Mesendoderm (in vitro differentiated cells): ENCODE measurements around the gene STRIT1.

Experiments
- DNase-seq: peaks from one replicate; pipeline ENCODE4 v3.0.0; 2013
- H2AK5ac ChIP-seq: 2 replicates; pipeline ENCODE4 v1.6.1; 2013; ENCODE audit warnings: low read length, inconsistent platforms
- H2BK120ac ChIP-seq: 2 replicates; pipeline ENCODE4 v1.6.1; 2013; ENCODE audit warnings: low read depth, mild to moderate bottlenecking, low read length, moderate library complexity, mixed read lengths
- H2BK15ac ChIP-seq: replicated peaks from 2 replicates; pipeline ENCODE4 v1.6.1; 2013; ENCODE audit warnings: low read depth, mild to moderate bottlenecking, moderate library complexity
- H2BK5ac ChIP-seq: 2 replicates; pipeline ENCODE4 v1.6.1; 2013; ENCODE audit warnings: low read length, inconsistent platforms
- H3K18ac ChIP-seq: 2 replicates; pipeline ENCODE4 v1.6.1; 2013; ENCODE audit warnings: mild to moderate bottlenecking, low read length, mixed read lengths
- H3K23ac ChIP-seq: one replicate; pipeline ENCODE4 v1.6.1; 2013; ENCODE audit warnings: low read length
- H3K27ac ChIP-seq: 2 replicates; pipeline ENCODE4 v1.5.1; 2013; ENCODE audit warnings: low read depth, mild to moderate bottlenecking, inconsistent platforms, low read length, moderate library complexity
- H3K27me3 ChIP-seq: 2 replicates; pipeline ENCODE4 v1.6.1; 2013; ENCODE audit warnings: low read length, control low read depth, mild to moderate bottlenecking, inconsistent platforms; ENCODE audit not compliant: insufficient read depth, poor library complexity
- H3K36me3 ChIP-seq: 2 replicates; pipeline ENCODE4 v1.6.1; 2013; ENCODE audit warnings: low read length, inconsistent platforms; ENCODE audit not compliant: control insufficient read depth, insufficient read depth
- H3K4ac ChIP-seq: one replicate; pipeline ENCODE4 v1.6.1; 2013; ENCODE audit warnings: low read depth, mild to moderate bottlenecking, low read length, moderate library complexity
- H3K4me1 ChIP-seq: 2 replicates; pipeline ENCODE4 v1.6.1; 2013; ENCODE audit warnings: low read depth, low read length, inconsistent platforms; ENCODE audit not compliant: control insufficient read depth
- H3K4me2 ChIP-seq: 2 replicates; pipeline ENCODE4 v1.6.1; 2013; ENCODE audit warnings: low read length
- H3K4me3 ChIP-seq: 2 replicates; pipeline ENCODE4 v1.5.1; 2013; ENCODE audit warnings: mild to moderate bottlenecking, low read length
- H3K56ac ChIP-seq: one replicate; pipeline ENCODE4 v1.6.1; 2013; ENCODE audit warnings: low read length
- H3K79me1 ChIP-seq: 2 replicates; pipeline ENCODE4 v1.6.1; 2013; ENCODE audit warnings: low read length, inconsistent platforms
- H3K79me2 ChIP-seq: 2 replicates; pipeline ENCODE4 v1.6.1; 2013; ENCODE audit warnings: mild to moderate bottlenecking, low read length; ENCODE audit not compliant: control insufficient read depth, insufficient read depth
- H3K9ac ChIP-seq: 2 replicates; pipeline ENCODE4 v1.6.1; 2013; ENCODE audit warnings: low read length, inconsistent platforms
- H4K5ac ChIP-seq: one replicate; pipeline ENCODE4 v1.6.1; 2013; ENCODE audit warnings: low read length
- H4K8ac ChIP-seq: one replicate; pipeline ENCODE4 v1.6.1; 2013; ENCODE audit warnings: low read depth, mild to moderate bottlenecking, control low read depth, low read length, moderate library complexity
- WGBS: extraction: QIAGEN DNeasy Blood & Tissue Kit; methylation state at CpG from one replicate; pipeline ENCODE4 v1.1.7; 2013; ENCODE audit warnings: low lambda C conversion rate, missing lambda C conversion rate; ENCODE audit not compliant: insufficient coverage; ENCODE audit errors: extremely low coverage; 5-methylcytosine and 5-hydroxymethylcytosine counted together

STRIT1 gene

GRCh38 chr3:155303540-155304097 is 10.1 kb upstream of the STRIT1 start:
- no peak overlapping the region for H2BK15ac ChIP-seq
- H2BK5ac ChIP-seq, result no peak overlapping the region
- H3K4ac ChIP-seq, result no peak overlapping the region
- no peak overlapping the region for H3K9ac ChIP-seq
- no peak overlapping the region for H3K27ac ChIP-seq
- H3K79me1 ChIP-seq, result no peaks in the 10 kb centered on the region
- no peak overlapping the region for H3K23ac ChIP-seq
- H3K4me1 ChIP-seq, result no peaks in the 10 kb centered on the region
- H3K18ac ChIP-seq, result no peak overlapping the region
- no peak for DNase-seq
- H2AK5ac ChIP-seq, result no peak overlapping the region
- H3K27me3 ChIP-seq, result no peaks in the 10 kb centered on the region
- H4K5ac ChIP-seq, result no peak overlapping the region
- H2BK120ac ChIP-seq, result no peak overlapping the region
- H3K4me2 ChIP-seq, result no peak overlapping the region
- no peak overlapping the region for H3K56ac ChIP-seq
- H3K36me3 ChIP-seq, result no peaks in the 10 kb centered on the region
- no peak overlapping the region for H3K4me3 ChIP-seq
- no peaks in the 10 kb centered on the region for H3K79me2 ChIP-seq
- H4K8ac ChIP-seq, result no peak overlapping the region

GRCh38 chr3:155302891-155303290 is 9.4 kb upstream of the STRIT1 start:
- Histone ChIP-seq H2BK5ac (no peak overlapping the region), H3K9ac (no peak overlapping the region), H3K4ac (no peak overlapping the region), H2BK15ac (no peak overlapping the region), H3K4me3 (no peak overlapping the region), H3K4me2 (no peak overlapping the region), H4K8ac (no peak overlapping the region), H3K4me1 (no peaks in the 10 kb centered on the region), H2AK5ac (no peak overlapping the region), H4K5ac (no peak overlapping the region), H3K79me1 (no peaks in the 10 kb centered on the region), H3K56ac (no peak overlapping the region), H3K18ac (no peak overlapping the region), H3K36me3 (no peaks in the 10 kb centered on the region), H3K27ac (no peak overlapping the region), H2BK120ac (no peak overlapping the region), H3K27me3 (no peaks in the 10 kb centered on the region), H3K23ac (no peak overlapping the region), H3K79me2 (no peaks in the 10 kb centered on the region)
- no peak for DNase-seq
- WGBS, result 100% methylated on average over 1 of the region's 2 CpGs

GRCh38 chr3:155302481-155302880 is 9.0 kb upstream of the STRIT1 start:
- H2BK5ac ChIP-seq, result no peak overlapping the region
- WGBS, result no CpG with 5 or more reads among the region's 2 CpGs
- no peak overlapping the region for H3K4me2 ChIP-seq
- H3K79me1 ChIP-seq, result no peaks in the 10 kb centered on the region
- no peak for DNase-seq
- no peak overlapping the region for H3K18ac ChIP-seq
- H3K36me3 ChIP-seq, result no peaks in the 10 kb centered on the region
- no peak overlapping the region for H2AK5ac ChIP-seq
- H3K79me2 ChIP-seq, result no peaks in the 10 kb centered on the region
- no peaks in the 10 kb centered on the region for H3K4me1 ChIP-seq
- no peak overlapping the region for H3K23ac ChIP-seq
- no peak overlapping the region for H3K56ac ChIP-seq
- H2BK120ac ChIP-seq, result no peak overlapping the region
- H2BK15ac ChIP-seq, result peak overlapping the region; percentile 74
- no peak overlapping the region for H3K9ac ChIP-seq
- no peak overlapping the region for H4K8ac ChIP-seq
- no peak overlapping the region for H3K4ac ChIP-seq
- no peak overlapping the region for H3K27ac ChIP-seq
- no peak overlapping the region for H3K4me3 ChIP-seq
- H4K5ac ChIP-seq, result no peak overlapping the region
- no peaks in the 10 kb centered on the region for H3K27me3 ChIP-seq

- no peaks in the 10 kb centered on the region for H3K79me1 ChIP-seq
- no peaks in the 10 kb centered on the region for H3K36me3 ChIP-seq
- no peak overlapping the region for H2AK5ac ChIP-seq
- no peak overlapping the region for H3K4me3 ChIP-seq
- no peak overlapping the region for H4K5ac ChIP-seq
- H2BK15ac ChIP-seq, result no peak overlapping the region
- H3K9ac ChIP-seq, result no peak overlapping the region
- H3K4ac ChIP-seq, result no peak overlapping the region
- no peaks in the 10 kb centered on the region for H3K79me2 ChIP-seq
- H3K4me1 ChIP-seq, result no peaks in the 10 kb centered on the region
- no peak overlapping the region for H3K4me2 ChIP-seq
- no peak overlapping the region for H3K56ac ChIP-seq
- no peak overlapping the region for H4K8ac ChIP-seq
- H3K27me3 ChIP-seq, result no peaks in the 10 kb centered on the region
- H3K27ac ChIP-seq, result no peak overlapping the region
- H2BK120ac ChIP-seq, result no peak overlapping the region
- H3K23ac ChIP-seq, result no peak overlapping the region
- no peak overlapping the region for H2BK5ac ChIP-seq
- DNase-seq, result no peak
- no peak overlapping the region for H3K18ac ChIP-seq
These were observed 3.6 kb upstream of the STRIT1 start for GRCh38 chr3:155297100-155297499.

GRCh38 chr3:155296413-155296812 is 2.9 kb upstream of the STRIT1 start:
- Histone ChIP-seq H3K79me2 (no peaks in the 10 kb centered on the region), H3K4ac (no peak overlapping the region), H3K4me2 (no peak overlapping the region), H4K5ac (no peak overlapping the region), H3K56ac (no peak overlapping the region), H3K18ac (no peak overlapping the region), H3K36me3 (no peaks in the 10 kb centered on the region), H3K27ac (no peak overlapping the region), H3K23ac (no peak overlapping the region), H2BK15ac (no peak overlapping the region), H3K4me1 (no peaks in the 10 kb centered on the region), H3K9ac (no peak overlapping the region), H3K27me3 (no peaks in the 10 kb centered on the region), H2AK5ac (no peak overlapping the region), H4K8ac (no peak overlapping the region), H2BK5ac (no peak overlapping the region), H3K79me1 (no peaks in the 10 kb centered on the region), H2BK120ac (no peak overlapping the region), H3K4me3 (no peak overlapping the region)
- DNase-seq, result no peak

- Histone ChIP-seq H3K79me1 (no peaks in the 10 kb centered on the region), H4K5ac (no peak overlapping the region), H2BK5ac (no peak overlapping the region), H3K23ac (no peak overlapping the region), H2BK120ac (no peak overlapping the region), H3K79me2 (no peaks in the 10 kb centered on the region), H2BK15ac (no peak overlapping the region), H3K4me1 (no peaks in the 10 kb centered on the region), H3K4me3 (no peak overlapping the region), H3K36me3 (no peaks in the 10 kb centered on the region), H3K18ac (no peak overlapping the region), H3K56ac (no peak overlapping the region), H2AK5ac (no peak overlapping the region), H3K9ac (no peak overlapping the region), H3K4me2 (no peak overlapping the region), H3K4ac (no peak overlapping the region), H4K8ac (no peak overlapping the region), H3K27me3 (no peaks in the 10 kb centered on the region), H3K27ac (no peak overlapping the region)
- no CpG with 5 or more reads among the region's 2 CpGs for WGBS
- no peak for DNase-seq
These were observed 790 bp downstream of the STRIT1 start for GRCh38 chr3:155292693-155293092.
